A549 (cell line): Measurements from ENCODE around the gene MT1A. TPM values are rescaled to one million over a fixed set of nuclear protein-coding genes. Genes with fewer than 3 reads are reported as not detected.

ENCODE experiments used
- ATAC-seq, 2 experiments: fragments of 200-7000 bp in 1 of 2; fragments of >200 bp in 1 of 2; cut with Nextera tagmentation in 1 of 2; cut with Tn5 transposase in 1 of 2; 3 replicates each; pipeline versions ENCODE4 v1.8.0 to v1.9.1; 2018 to 2020; ENCODE audit warnings: mild to moderate bottlenecking in 1 of 2, moderate library complexity in 1 of 2
- CTCF ChIA-PET: fragments of 300-600 bp; sonication (Branson Sonifier 250); formaldehyde crosslinking; extraction: SDS; loops from one replicate; lab custom pipeline; 2021; ENCODE audit warnings: antibody characterized with exemption, inconsistent platforms; lab: Yijun Ruan, JAX
- POLR2A ChIA-PET: fragments of 350-600 bp; formaldehyde crosslinking; extraction: SDS; loops from one replicate; lab custom pipeline; 2021; ENCODE audit warnings: antibody characterized with exemption, inconsistent platforms; lab: Yijun Ruan, JAX
- DNase-seq, 2 experiments: peaks; one replicate each; pipeline versions ENCODE4 v3.0.0 to v3.0.0-alpha.2; 2011 to 2016; ENCODE audit warnings: low read depth in 1 of 2, low spot score in 1 of 2
- FAIRE-seq: peaks from 2 replicates; lab custom pipeline; 2011; peaks lifted over from hg19 to GRCh38; lab: Jason Lieb, UNC
- H3K27ac ChIP-seq, 2 experiments: fragments of >200 bp; sonication (Bioruptor Twin); formaldehyde crosslinking; 3 replicates each; pipeline ENCODE4 v1.5.1; 2016 to 2017
- H3K4me1 ChIP-seq: fragments of >200 bp; sonication (Bioruptor Twin); formaldehyde crosslinking; 3 replicates; pipeline ENCODE4 v1.6.1; 2016
- H3K4me2 ChIP-seq: fragments of >200 bp; sonication (Bioruptor Twin); formaldehyde crosslinking; 3 replicates; pipeline ENCODE4 v1.6.1; 2016
- H3K4me3 ChIP-seq: fragments of >200 bp; sonication (Bioruptor Twin); formaldehyde crosslinking; 3 replicates; pipeline ENCODE4 v1.5.1; 2016
- H3K9me3 ChIP-seq: fragments of >200 bp; sonication (Bioruptor Twin); formaldehyde crosslinking; 3 replicates; pipeline ENCODE4 v1.6.1; 2016
- CEBPB ChIP-seq, 2 experiments: fragments of >200 bp in 1 of 2; sonication (Bioruptor Twin) in 1 of 2; formaldehyde crosslinking in 1 of 2; IDR thresholded peaks; 2 replicates each; pipeline ENCODE4 v1.6.1; 2012 to 2016
- EHMT2 ChIP-seq: fragments of 200-600 bp; sonication (generic); IDR thresholded peaks from 2 replicates; pipeline ENCODE4 v1.6.1; 2016; ENCODE audit warnings: antibody characterized with exemption, low read depth, mild to moderate bottlenecking, moderate library complexity
- EP300 ChIP-seq, 2 experiments: fragments of >200 bp; sonication (Bioruptor Twin); formaldehyde crosslinking; IDR thresholded peaks; 2 replicates in 1 of 2; 3 replicates in 1 of 2; pipeline ENCODE4 v1.6.1; 2016 to 2017
- FOSL2 ChIP-seq, 2 experiments: fragments of 450-650 bp in 1 of 2; fragments of >200 bp in 1 of 2; sonication (Bioruptor Twin) in 1 of 2; formaldehyde crosslinking; IDR thresholded peaks; 2 replicates each; pipeline versions ENCODE4 v1.5.0 to v1.6.1; 2016 to 2020; ENCODE audit warnings: mild to moderate bottlenecking in 1 of 2, moderate library complexity in 1 of 2
- HOXA7 ChIP-seq: fragments of 250-450 bp; sonication (Bioruptor Pico); IDR thresholded peaks from 2 replicates; pipeline ENCODE4 v1.5.0; 2020; ENCODE audit warnings: mild to moderate bottlenecking, moderate library complexity
- MYC ChIP-seq: IDR thresholded peaks from 2 replicates; pipeline ENCODE4 v1.6.1; 2012; ENCODE audit warnings: mild to moderate bottlenecking, inconsistent platforms, low read length, improper control_type of control experiment, borderline replicate concordance
- RARB ChIP-seq: fragments of 250-450 bp; sonication (Bioruptor Pico); IDR thresholded peaks from 2 replicates; pipeline ENCODE4 v1.8.0; 2021; ENCODE audit warnings: mild to moderate bottlenecking, moderate library complexity
- RFX5 ChIP-seq: fragments of 450-650 bp; IDR thresholded peaks from 2 replicates; pipeline ENCODE4 v1.7.1; 2014; ENCODE audit warnings: antibody characterized with exemption, mild to moderate bottlenecking, moderate library complexity
- SREBF2 ChIP-seq: fragments of 450-650 bp; IDR thresholded peaks from 2 replicates; pipeline ENCODE4 v1.6.1; 2014; ENCODE audit warnings: mild to moderate bottlenecking, moderate library complexity
- TP53 ChIP-seq: fragments of 250-450 bp; sonication (Bioruptor Pico); IDR thresholded peaks from 2 replicates; pipeline ENCODE4 v1.5.0; 2021; ENCODE audit warnings: mild to moderate bottlenecking, moderate library complexity
- ZFP36 ChIP-seq: fragments of 450-650 bp; IDR thresholded peaks from 2 replicates; pipeline ENCODE4 v1.6.1; 2014; ENCODE audit warnings: borderline replicate concordance; ENCODE audit not compliant: partially characterized antibody
- ZNF302 ChIP-seq: fragments of 250-450 bp; sonication (Bioruptor Pico); IDR thresholded peaks from 2 replicates; pipeline ENCODE4 v1.9.0; 2021; ENCODE audit warnings: inconsistent platforms, mild to moderate bottlenecking, moderate library complexity
- WGBS: methylation state at CpG from one replicate; pipeline ENCODE4 v1.1.6; 2017; ENCODE audit errors: missing lambda C conversion rate; 5-methylcytosine and 5-hydroxymethylcytosine counted together
- polyA plus RNA-seq, 4 experiments: library from polyadenylated mRNA; depleted of rRNA in 3 of 4; stranded (reverse); fragments of >200 nt; fragmentation: RNase III in 1 of 4; extraction: RNeasy Plus Mini Kit Qiagen cat#74134 plus additional on column Dnase treatment in 1 of 4; gene quantifications; 2 replicates in 3 of 4; 3 replicates in 1 of 4; pipeline ENCODE4 v1.2.3, GENCODE V29; 2011 to 2017
- TF ChIP-seq, protein P1 (sequence below): fragments of >200 bp; sonication (Bioruptor Twin); formaldehyde crosslinking; IDR thresholded peaks from 3 replicates; pipeline ENCODE4 v1.5.1; 2016
- TF ChIP-seq, protein P2 (sequence below): fragments of >200 bp; sonication (Bioruptor Twin); formaldehyde crosslinking; IDR thresholded peaks from 3 replicates; pipeline ENCODE4 v1.6.1; 2016
- TF ChIP-seq, protein P3 (sequence below): IDR thresholded peaks from 2 replicates; pipeline ENCODE4 v1.6.1; 2012

Gene MT1A
- polyA plus RNA-seq, 2 of the 4 experiments (the other 2 are of a cell fraction): 5.3 to 12.8 TPM

DNA sequence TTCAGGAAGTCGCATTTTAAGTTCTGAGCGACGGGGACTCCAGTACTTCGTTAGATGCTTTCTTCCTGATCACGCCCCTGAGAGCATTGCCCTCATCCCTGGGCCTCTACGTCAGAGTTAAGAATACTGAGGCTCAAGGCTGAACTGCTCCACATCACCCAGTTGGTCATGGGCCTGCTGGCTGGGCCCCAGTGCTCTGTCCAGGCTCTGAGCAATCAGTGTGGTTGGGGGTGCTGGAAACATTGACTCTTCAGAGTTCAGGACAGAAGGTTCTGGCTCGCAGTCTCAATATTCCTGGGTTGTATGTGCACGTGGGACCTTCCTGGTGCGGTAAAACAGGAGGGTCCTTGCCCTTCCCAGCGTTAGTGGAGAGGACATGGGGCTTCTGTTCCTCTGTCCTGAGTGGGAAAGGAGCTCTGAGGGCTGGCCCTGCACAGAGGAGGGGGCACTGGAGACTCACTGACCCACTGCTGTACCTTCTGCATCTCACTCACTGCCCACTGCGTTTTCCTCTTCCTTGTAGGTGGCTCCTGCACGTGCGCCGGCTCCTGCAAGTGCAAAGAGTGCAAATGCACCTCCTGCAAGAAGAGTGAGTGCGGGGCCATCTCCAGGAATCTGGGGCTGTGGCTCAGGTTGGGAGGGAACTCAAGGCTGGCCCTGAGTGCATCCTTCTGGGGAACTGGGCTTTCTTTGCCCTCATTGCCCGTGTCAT is 12.4 kb upstream of the MT1A start:
- H3K4me2 ChIP-seq: no peak overlapping the region
- ATAC-seq: peak; percentile 15 to 22; a peak in 2 of 6 replicates
- no peak for DNase-seq
- POLR2A ChIA-PET: interaction anchor here (1.7 kb wide), 1 partner anchor 17 kb away, joined by 19 read pairs; the partner anchor contains the start of gene MT2A
- 91% methylated on average over 16 of the region's 16 CpGs for WGBS
- peaks cover 14% of the 10 kb centered on the region for H3K4me1 ChIP-seq
- CTCF ChIA-PET: interaction anchor here (0.8 to 5.3 kb wide), 7 partner anchors 13 to 112 kb away, joined by 3 to 18 read pairs (median 3); partner anchors contain the start of gene MT1A
- H3K27ac ChIP-seq: peak overlapping the region in 1 of 2 experiments; percentile 86; a peak in 4 of 6 replicates
- TF ChIP-seq, protein P1, sequence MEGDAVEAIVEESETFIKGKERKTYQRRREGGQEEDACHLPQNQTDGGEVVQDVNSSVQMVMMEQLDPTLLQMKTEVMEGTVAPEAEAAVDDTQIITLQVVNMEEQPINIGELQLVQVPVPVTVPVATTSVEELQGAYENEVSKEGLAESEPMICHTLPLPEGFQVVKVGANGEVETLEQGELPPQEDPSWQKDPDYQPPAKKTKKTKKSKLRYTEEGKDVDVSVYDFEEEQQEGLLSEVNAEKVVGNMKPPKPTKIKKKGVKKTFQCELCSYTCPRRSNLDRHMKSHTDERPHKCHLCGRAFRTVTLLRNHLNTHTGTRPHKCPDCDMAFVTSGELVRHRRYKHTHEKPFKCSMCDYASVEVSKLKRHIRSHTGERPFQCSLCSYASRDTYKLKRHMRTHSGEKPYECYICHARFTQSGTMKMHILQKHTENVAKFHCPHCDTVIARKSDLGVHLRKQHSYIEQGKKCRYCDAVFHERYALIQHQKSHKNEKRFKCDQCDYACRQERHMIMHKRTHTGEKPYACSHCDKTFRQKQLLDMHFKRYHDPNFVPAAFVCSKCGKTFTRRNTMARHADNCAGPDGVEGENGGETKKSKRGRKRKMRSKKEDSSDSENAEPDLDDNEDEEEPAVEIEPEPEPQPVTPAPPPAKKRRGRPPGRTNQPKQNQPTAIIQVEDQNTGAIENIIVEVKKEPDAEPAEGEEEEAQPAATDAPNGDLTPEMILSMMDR: no peak
- no peak for TF ChIP-seq RFX5
- no peak for TF ChIP-seq ZFP36
- TF ChIP-seq TP53: no peak
- no peak for TF ChIP-seq HOXA7 (CRISPR knock-in tag)
- FAIRE-seq: no peak
- H3K9me3 ChIP-seq: no peaks in the 10 kb centered on the region
- no peak overlapping the region for H3K4me3 ChIP-seq

DNA sequence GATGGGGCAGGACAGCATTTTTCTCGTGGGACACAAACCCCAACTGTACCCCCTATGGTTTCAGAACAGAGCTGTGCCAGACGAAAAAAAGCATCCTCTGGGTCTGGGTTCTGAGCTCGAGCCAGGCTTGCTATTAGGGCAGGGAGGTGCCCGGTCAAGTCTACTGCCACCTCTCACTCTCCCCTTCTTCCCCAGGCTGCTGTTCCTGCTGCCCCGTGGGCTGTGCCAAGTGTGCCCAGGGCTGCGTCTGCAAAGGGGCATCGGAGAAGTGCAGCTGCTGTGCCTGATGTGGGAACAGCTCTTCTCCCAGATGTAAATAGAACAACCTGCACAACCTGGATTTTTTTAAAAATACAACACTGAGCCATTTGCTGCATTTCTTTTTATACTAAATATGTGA is 11.8 kb upstream of the MT1A start:
- no peak for FAIRE-seq
- ATAC-seq: peak in 1 of 2 experiments; percentile 41; a peak in 3 of 6 replicates
- Histone ChIP-seq H3K9me3 (no peaks in the 10 kb centered on the region), H3K4me3 (no peak overlapping the region), H3K4me1 (peaks cover 14% of the 10 kb centered on the region), H3K4me2 (peak overlapping the region; percentile 65), H3K27ac (peak overlapping the region; percentile 72 to 86)
- DNase-seq: no peak
- POLR2A ChIA-PET: interaction anchor here (0.9 to 1.7 kb wide), 2 partner anchors 15 to 18 kb away, joined by 3 to 19 read pairs; partner anchors contain the start of gene MT2A
- no peak for TF ChIP-seq EHMT2
- TF ChIP-seq MYC: no peak
- TF ChIP-seq RARB (CRISPR knock-in tag): no peak
- TF ChIP-seq CEBPB (IDR thresholded peaks at IDR 0.05): no peak
- no peak for TF ChIP-seq EP300 (IDR thresholded peaks at IDR 0.05)
- TF ChIP-seq, protein P2, sequence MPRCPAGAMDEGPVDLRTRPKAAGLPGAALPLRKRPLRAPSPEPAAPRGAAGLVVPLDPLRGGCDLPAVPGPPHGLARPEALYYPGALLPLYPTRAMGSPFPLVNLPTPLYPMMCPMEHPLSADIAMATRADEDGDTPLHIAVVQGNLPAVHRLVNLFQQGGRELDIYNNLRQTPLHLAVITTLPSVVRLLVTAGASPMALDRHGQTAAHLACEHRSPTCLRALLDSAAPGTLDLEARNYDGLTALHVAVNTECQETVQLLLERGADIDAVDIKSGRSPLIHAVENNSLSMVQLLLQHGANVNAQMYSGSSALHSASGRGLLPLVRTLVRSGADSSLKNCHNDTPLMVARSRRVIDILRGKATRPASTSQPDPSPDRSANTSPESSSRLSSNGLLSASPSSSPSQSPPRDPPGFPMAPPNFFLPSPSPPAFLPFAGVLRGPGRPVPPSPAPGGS: no peak
- TF ChIP-seq, protein P3, sequence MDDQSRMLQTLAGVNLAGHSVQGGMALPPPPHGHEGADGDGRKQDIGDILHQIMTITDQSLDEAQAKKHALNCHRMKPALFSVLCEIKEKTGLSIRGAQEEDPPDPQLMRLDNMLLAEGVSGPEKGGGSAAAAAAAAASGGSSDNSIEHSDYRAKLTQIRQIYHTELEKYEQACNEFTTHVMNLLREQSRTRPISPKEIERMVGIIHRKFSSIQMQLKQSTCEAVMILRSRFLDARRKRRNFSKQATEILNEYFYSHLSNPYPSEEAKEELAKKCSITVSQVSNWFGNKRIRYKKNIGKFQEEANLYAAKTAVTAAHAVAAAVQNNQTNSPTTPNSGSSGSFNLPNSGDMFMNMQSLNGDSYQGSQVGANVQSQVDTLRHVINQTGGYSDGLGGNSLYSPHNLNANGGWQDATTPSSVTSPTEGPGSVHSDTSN: no peak
- no peak for TF ChIP-seq FOSL2 (IDR thresholded peaks at IDR 0.05)
- no peak for TF ChIP-seq FOSL2 (CRISPR knock-in tag; IDR thresholded peaks at IDR 0.05)
- no peak for TF ChIP-seq SREBF2
- TF ChIP-seq ZNF302: no peak
- WGBS: 80% methylated on average over 7 of the region's 7 CpGs
- CTCF ChIA-PET: interaction anchor here (0.8 to 5.3 kb wide), 4 partner anchors 16 to 23 kb away, joined by 3 to 18 read pairs (median 4); partner anchors contain the start of gene MT2A
